WTC11 (cell line): ENCODE data around the gene TP53I3. TPM values are rescaled to one million over a fixed set of nuclear protein-coding genes. Genes with fewer than 3 reads are reported as not detected.

Source experiments
- ATAC-seq: fragments of 200-7000 bp; cut with Tn5 transposase; 2 replicates; pipeline ENCODE4 v1.10.0; 2021; ENCODE audit warnings: mild to moderate bottlenecking, moderate library complexity
- CTCF ChIA-PET: fragments of 300-600 bp; sonication (Branson Sonifier 250); formaldehyde crosslinking; loops from one replicate; lab custom pipeline; 2021; ENCODE audit warnings: antibody characterized with exemption; lab: Charles Lee
- POLR2A ChIA-PET: fragments of 350-600 bp; sonication (Branson Sonifier 250); formaldehyde crosslinking; loops from one replicate; lab custom pipeline; 2021; ENCODE audit warnings: antibody characterized with exemption; lab: Charles Lee
- DNase-seq: peaks from one replicate; pipeline ENCODE4 v3.0.0; 2021; ENCODE audit warnings: low spot score
- H3K27ac Mint-ChIP-seq: 2 replicates; pipeline ENCODE4 v1.8.0; 2021; ENCODE audit warnings: mixed read lengths
- H3K27me3 Mint-ChIP-seq: 2 replicates; pipeline ENCODE4 v1.8.0; 2021; ENCODE audit warnings: low read depth, mild to moderate bottlenecking, moderate library complexity, mixed read lengths
- H3K36me3 Mint-ChIP-seq: 2 replicates; pipeline ENCODE4 v1.8.0; 2021; ENCODE audit warnings: mixed read lengths
- H3K4me1 Mint-ChIP-seq: 2 replicates; pipeline ENCODE4 v1.8.0; 2022; ENCODE audit warnings: mixed read lengths
- H3K4me3 Mint-ChIP-seq: 2 replicates; pipeline ENCODE4 v1.8.0; 2021; ENCODE audit warnings: mild to moderate bottlenecking, moderate library complexity, mixed read lengths
- H3K9me3 Mint-ChIP-seq: 2 replicates; pipeline ENCODE4 v1.8.0; 2021; ENCODE audit warnings: mixed read lengths
- ATF2 ChIP-seq: sonication (generic); formaldehyde crosslinking; IDR thresholded peaks from 2 replicates; pipeline ENCODE4 v1.8.1; 2022; ENCODE audit warnings: low read depth, missing genetic modification reagents, borderline replicate concordance
- ELF4 ChIP-seq: sonication (generic); formaldehyde crosslinking; IDR thresholded peaks from 2 replicates; pipeline ENCODE4 v1.8.1; 2022; ENCODE audit warnings: low read depth, mild to moderate bottlenecking, moderate library complexity, missing genetic modification reagents
- ETV6 ChIP-seq: sonication (generic); formaldehyde crosslinking; IDR thresholded peaks from 2 replicates; pipeline ENCODE4 v1.8.1; 2022; ENCODE audit warnings: mild to moderate bottlenecking, missing genetic modification reagents
- FOXP1 ChIP-seq: sonication (generic); formaldehyde crosslinking; IDR thresholded peaks from 2 replicates; pipeline ENCODE4 v1.8.0; 2022; ENCODE audit warnings: missing genetic modification reagents, mild to moderate bottlenecking, moderate library complexity, borderline replicate concordance
- HMGA2 ChIP-seq: fragments of 250-450 bp; sonication (Bioruptor Pico); IDR thresholded peaks from 2 replicates; pipeline ENCODE4 v1.4.0; 2021; ENCODE audit warnings: mild to moderate bottlenecking, moderate library complexity
- JUN ChIP-seq: sonication (generic); formaldehyde crosslinking; IDR thresholded peaks from 2 replicates; pipeline ENCODE4 v1.8.0; 2023; ENCODE audit warnings: mild to moderate bottlenecking, missing genetic modification reagents
- NFYB ChIP-seq: sonication (generic); formaldehyde crosslinking; conservative IDR thresholded peaks from 2 replicates; pipeline ENCODE4 v1.8.0; 2022; ENCODE audit warnings: low read depth, missing genetic modification reagents
- NR1H2 ChIP-seq: sonication (generic); formaldehyde crosslinking; IDR thresholded peaks from 2 replicates; pipeline ENCODE4 v1.9.0; 2021; ENCODE audit warnings: mild to moderate bottlenecking, moderate library complexity, missing genetic modification reagents
- PRRX2 ChIP-seq: fragments of 250-450 bp; sonication (Bioruptor Pico); IDR thresholded peaks from 2 replicates; pipeline ENCODE4 v1.8.0; 2021; ENCODE audit warnings: mild to moderate bottlenecking
- SMAD3 ChIP-seq: sonication (generic); formaldehyde crosslinking; IDR thresholded peaks from 2 replicates; pipeline ENCODE4 v1.8.0; 2022; ENCODE audit warnings: missing genetic modification reagents, mild to moderate bottlenecking, borderline replicate concordance
- STAT6 ChIP-seq: sonication (generic); formaldehyde crosslinking; conservative IDR thresholded peaks from 2 replicates; pipeline ENCODE4 v1.8.1; 2023; ENCODE audit warnings: mild to moderate bottlenecking, low read depth, missing genetic modification reagents, moderate library complexity
- TP53 ChIP-seq: sonication (generic); formaldehyde crosslinking; IDR thresholded peaks from 2 replicates; pipeline ENCODE4 v1.8.1; 2023; ENCODE audit warnings: mild to moderate bottlenecking, missing genetic modification reagents
- ZMAT4 ChIP-seq: fragments of 250-450 bp; sonication (Bioruptor Pico); IDR thresholded peaks from 2 replicates; pipeline ENCODE4 v1.9.0; 2021; ENCODE audit warnings: mild to moderate bottlenecking
- ZNF396 ChIP-seq: fragments of 250-450 bp; sonication (Bioruptor Pico); IDR thresholded peaks from 2 replicates; pipeline ENCODE4 v1.8.0; 2021; ENCODE audit warnings: mild to moderate bottlenecking, moderate library complexity, borderline replicate concordance
- ZNF416 ChIP-seq: fragments of 250-450 bp; sonication (Bioruptor Pico); IDR thresholded peaks from 2 replicates; pipeline ENCODE4 v1.9.0; 2021; ENCODE audit warnings: mild to moderate bottlenecking, inconsistent platforms
- ZSCAN18 ChIP-seq: fragments of 250-450 bp; sonication (Bioruptor Pico); IDR thresholded peaks from 2 replicates; pipeline ENCODE4 v2.1.2; 2022; ENCODE audit warnings: mild to moderate bottlenecking, moderate library complexity
- total RNA-seq: library from RNA; stranded (reverse); gene quantifications from 3 replicates; pipeline ENCODE4 v1.2.3, GENCODE V29; 2021

The TP53I3 gene
- total RNA-seq, 1 experiment from 2014 or later, result 32.9 TPM

GRCh38 chr2:24121066-24121465, 36.4 kb upstream of the TP53I3 start:
- H3K27me3 Mint-ChIP-seq, result peaks cover 29% of the 10 kb centered on the region
- no peaks in the 10 kb centered on the region for H3K9me3 Mint-ChIP-seq
- no peaks in the 10 kb centered on the region for H3K36me3 Mint-ChIP-seq
- ATAC-seq (no peak), DNase-seq (no peak)
- TF ChIP-seq ELF4 (CRISPR knock-in tag), result no peak
- no peak for TF ChIP-seq ZSCAN18 (CRISPR knock-in tag)
- TF ChIP-seq FOXP1 (CRISPR knock-in tag), result no peak
- TF ChIP-seq NFYB, result no peak
- TF ChIP-seq SMAD3 (CRISPR knock-in tag), result no peak
- H3K4me3 Mint-ChIP-seq, result no peak overlapping the region
- H3K27ac Mint-ChIP-seq, result no peak overlapping the region
- ChIA-PET CTCF (interaction anchor here (1.1 to 6.6 kb wide), 2 partner anchors 37 to 73 kb away, joined by 3 to 64 read pairs; partner anchors contain the start of genes TP53I3 and WDCP), POLR2A (no interaction called here)
- peaks cover 24% of the 10 kb centered on the region for H3K4me1 Mint-ChIP-seq

GRCh38 chr2:24117902-24118301, 33.3 kb upstream of the TP53I3 start:
- H3K27ac Mint-ChIP-seq, result no peak overlapping the region
- peaks cover 7% of the 10 kb centered on the region for H3K27me3 Mint-ChIP-seq
- H3K9me3 Mint-ChIP-seq, result peaks cover 23% of the 10 kb centered on the region
- peaks cover 16% of the 10 kb centered on the region for H3K36me3 Mint-ChIP-seq
- no peak for TF ChIP-seq ZMAT4 (CRISPR knock-in tag)
- TF ChIP-seq, all 79 proteins: peak for 0
- ChIA-PET POLR2A (no interaction called here), CTCF (no interaction called here)
- no peak for ATAC-seq
- H3K4me1 Mint-ChIP-seq, result peaks cover 18% of the 10 kb centered on the region
- no peak for DNase-seq
- H3K4me3 Mint-ChIP-seq, result no peak overlapping the region

- Mint-ChIP-seq H3K4me1 (no peaks in the 10 kb centered on the region), H3K27ac (no peak overlapping the region), H3K36me3 (peaks cover 16% of the 10 kb centered on the region), H3K9me3 (peaks cover 23% of the 10 kb centered on the region), H3K27me3 (no peaks in the 10 kb centered on the region; the same call in 1 of the 2 replicates), H3K4me3 (no peak overlapping the region)
- POLR2A ChIA-PET, result interaction anchor here (0.7 kb wide), 1 partner anchor 9 kb away, joined by 3 read pairs; no protein-coding TSS in a partner anchor
- CTCF ChIA-PET, result no interaction called here
- ATAC-seq (no peak), DNase-seq (no peak)
- TF ChIP-seq JUN (CRISPR knock-in tag) (no peak), ZNF416 (CRISPR knock-in tag) (no peak), ZMAT4 (CRISPR knock-in tag) (no peak), STAT6 (CRISPR knock-in tag) (no peak), TP53 (CRISPR knock-in tag) (no peak)
Measured at GRCh38 chr2:24115057-24115456, 30.4 kb upstream of the TP53I3 start.

- Mint-ChIP-seq H3K4me1 (no peaks in the 10 kb centered on the region), H3K4me3 (no peak overlapping the region), H3K27ac (no peak overlapping the region), H3K36me3 (peaks cover 22% of the 10 kb centered on the region), H3K9me3 (peaks cover 54% of the 10 kb centered on the region), H3K27me3 (peaks cover 7% of the 10 kb centered on the region; the same call in 1 of the 2 replicates)
- ChIA-PET POLR2A (no interaction called here), CTCF (no interaction called here)
- DNase-seq (no peak), ATAC-seq (no peak)
- no peak for TF ChIP-seq HMGA2
- TF ChIP-seq PRRX2 (CRISPR knock-in tag), result no peak
- no peak for TF ChIP-seq ETV6 (CRISPR knock-in tag)
- no peak for TF ChIP-seq NFYB
- no peak for TF ChIP-seq ZNF416 (CRISPR knock-in tag)
- TF ChIP-seq ZNF396 (CRISPR knock-in tag), result no peak
- TF ChIP-seq ATF2 (CRISPR knock-in tag), result no peak
- TF ChIP-seq NR1H2, result no peak
Measured at GRCh38 chr2:24111407-24111901, 26.8 kb upstream of the TP53I3 start.
